Measurements from ENCODE around the gene ITGA5. TPM values are rescaled to one million over a fixed set of nuclear protein-coding genes. Genes with fewer than 3 reads are reported as not detected.

The ITGA5 gene
- total and polyA plus RNA-seq, 9 of the 15 experiments (the other 6 are each of a cell fraction or from before 2014, with no cell fraction given), result 9.1 to 82.1 (median 47.4) TPM

DNA sequence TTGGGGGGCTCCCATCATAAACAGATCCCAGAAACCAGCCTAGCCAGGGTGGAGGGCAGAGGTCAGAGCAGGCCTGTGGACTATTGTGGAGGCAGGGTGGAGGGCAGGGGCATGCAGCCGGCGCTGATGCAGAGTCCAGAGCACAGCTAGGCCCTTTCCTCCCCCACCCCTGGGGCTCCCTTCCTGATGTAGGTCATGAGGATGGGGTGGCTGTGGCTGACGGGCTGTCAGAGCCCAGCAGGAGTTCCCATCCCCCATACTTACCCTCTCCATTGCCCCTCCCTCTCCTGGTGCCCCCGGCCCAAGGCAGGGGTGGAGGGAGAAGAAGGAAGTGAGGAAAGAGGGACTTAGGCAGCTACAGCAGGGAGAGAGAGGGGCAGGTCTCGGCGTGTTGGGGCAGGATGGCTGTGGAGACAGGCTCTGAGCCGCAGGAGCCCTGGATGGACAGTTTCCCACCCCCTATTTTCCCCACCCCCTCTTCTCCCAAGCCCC, 28.8 kb downstream of the ITGA5 start (continued):
- no peak for TF ChIP-seq ZBTB49 (CRISPR knock-in tag; IDR thresholded peaks at IDR 0.05; ENCODE audit: borderline replicate concordance)
- TF ChIP-seq MITF (IDR thresholded peaks at IDR 0.05), result 0 out of 2 replicates have a peak, but pooled peaks have one; percentile 26
- no peak for TF ChIP-seq TGIF2 (CRISPR knock-in tag; IDR thresholded peaks at IDR 0.05)
- TF ChIP-seq ETV5 (CRISPR knock-in tag; IDR thresholded peaks at IDR 0.05; ENCODE audit: low read depth), result 0 out of 2 replicates have a peak, but pooled peaks have one; percentile 44
- no peak for TF ChIP-seq POLR2H (tag; IDR thresholded peaks at IDR 0.05; ENCODE audit: low read depth)
- no peak for TF ChIP-seq RBM22 (IDR thresholded peaks at IDR 0.05; ENCODE audit: low read depth, low read length, poor library complexity, severe bottlenecking)
- TF ChIP-seq, protein P1, sequence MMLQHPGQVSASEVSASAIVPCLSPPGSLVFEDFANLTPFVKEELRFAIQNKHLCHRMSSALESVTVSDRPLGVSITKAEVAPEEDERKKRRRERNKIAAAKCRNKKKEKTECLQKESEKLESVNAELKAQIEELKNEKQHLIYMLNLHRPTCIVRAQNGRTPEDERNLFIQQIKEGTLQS (IDR thresholded peaks at IDR 0.05), result no peak
- TF ChIP-seq, protein P1 (CRISPR knock-in tag; conservative IDR thresholded peaks at IDR 0.05), result no peak
- TF ChIP-seq, protein P2, sequence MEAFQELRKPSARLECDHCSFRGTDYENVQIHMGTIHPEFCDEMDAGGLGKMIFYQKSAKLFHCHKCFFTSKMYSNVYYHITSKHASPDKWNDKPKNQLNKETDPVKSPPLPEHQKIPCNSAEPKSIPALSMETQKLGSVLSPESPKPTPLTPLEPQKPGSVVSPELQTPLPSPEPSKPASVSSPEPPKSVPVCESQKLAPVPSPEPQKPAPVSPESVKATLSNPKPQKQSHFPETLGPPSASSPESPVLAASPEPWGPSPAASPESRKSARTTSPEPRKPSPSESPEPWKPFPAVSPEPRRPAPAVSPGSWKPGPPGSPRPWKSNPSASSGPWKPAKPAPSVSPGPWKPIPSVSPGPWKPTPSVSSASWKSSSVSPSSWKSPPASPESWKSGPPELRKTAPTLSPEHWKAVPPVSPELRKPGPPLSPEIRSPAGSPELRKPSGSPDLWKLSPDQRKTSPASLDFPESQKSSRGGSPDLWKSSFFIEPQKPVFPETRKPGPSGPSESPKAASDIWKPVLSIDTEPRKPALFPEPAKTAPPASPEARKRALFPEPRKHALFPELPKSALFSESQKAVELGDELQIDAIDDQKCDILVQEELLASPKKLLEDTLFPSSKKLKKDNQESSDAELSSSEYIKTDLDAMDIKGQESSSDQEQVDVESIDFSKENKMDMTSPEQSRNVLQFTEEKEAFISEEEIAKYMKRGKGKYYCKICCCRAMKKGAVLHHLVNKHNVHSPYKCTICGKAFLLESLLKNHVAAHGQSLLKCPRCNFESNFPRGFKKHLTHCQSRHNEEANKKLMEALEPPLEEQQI (IDR thresholded peaks at IDR 0.05), result no peak
- TF ChIP-seq ZKSCAN8 (CRISPR knock-in tag; IDR thresholded peaks at IDR 0.05), result no peak
- TF ChIP-seq PTTG1 (tag; IDR thresholded peaks at IDR 0.05; ENCODE audit: low read depth), result no peak
- no peak for TF ChIP-seq MYNN (IDR thresholded peaks at IDR 0.05)
- TF ChIP-seq MYNN (CRISPR knock-in tag; IDR thresholded peaks at IDR 0.05), result no peak
- TF ChIP-seq HNRNPK (IDR thresholded peaks at IDR 0.05; ENCODE audit: low read depth, low read length, poor library complexity, severe bottlenecking), result no peak
- no peak for TF ChIP-seq ETV1 (tag; conservative IDR thresholded peaks at IDR 0.05; ENCODE audit: low read depth)
- TF ChIP-seq SIN3A (IDR thresholded peaks at IDR 0.05; ENCODE audit: borderline replicate concordance in 2 of 2, control insufficient read depth in 1 of 2, low read depth in 2 of 2, low read length in 2 of 2), result peak in 1 of 2 experiments; percentile 49; a peak in 1 of 4 replicates
- TF ChIP-seq ATF2 (CRISPR knock-in tag; IDR thresholded peaks at IDR 0.05), result no peak
- TF ChIP-seq KHSRP (IDR thresholded peaks at IDR 0.05), result no peak
- peak; percentile 60 for TF ChIP-seq MEIS2 (IDR thresholded peaks at IDR 0.05; ENCODE audit: partially characterized antibody)
- TF ChIP-seq ZFX (CRISPR knock-in tag; IDR thresholded peaks at IDR 0.05), result peak; percentile 33; the same call in 1 of the 2 replicates
